A549 treated with AZD9567 at 1 μM for 4 hours (cell line): ENCODE measurements around the gene TAF11L6. TPM values are rescaled to one million over a fixed set of nuclear protein-coding genes. Genes with fewer than 3 reads are reported as not detected.

Source experiments
- total RNA-seq: library from RNA; stranded (reverse); fragments of 200-300 nt; extraction: Qiagen RNA extraction; gene quantifications from 5 replicates; pipeline ENCODE4 v1.2.3, GENCODE V29; 2022; ENCODE audit not compliant: insufficient read depth

Gene TAF11L6
- not detected in 5 replicates for total RNA-seq

GRCh38 chr5:17528369-17528768 lies at the start of gene TAF11L6:
Gene TAF11L6, plus strand, starts transcription at chr5:17528669.

DNA sequence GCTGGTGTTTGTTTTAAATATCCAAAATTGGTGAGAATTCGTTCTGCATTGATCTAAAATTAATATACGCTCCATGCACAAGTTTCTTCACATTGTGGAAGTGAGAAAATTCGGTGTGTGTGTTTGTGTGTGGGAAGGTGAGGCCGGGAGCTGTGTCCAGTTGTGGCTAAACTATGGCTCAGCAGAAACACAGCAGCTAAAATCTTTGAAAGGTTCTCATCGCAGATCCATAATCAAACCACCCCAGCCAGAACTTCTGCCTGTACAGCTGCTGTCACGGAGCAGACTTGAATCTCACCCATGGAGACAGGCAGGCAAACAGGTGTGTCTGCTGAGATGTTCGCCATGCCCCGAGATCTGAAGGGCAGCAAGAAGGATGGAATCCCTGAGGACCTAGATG lies 30.5 kb upstream of the TAF11L6 start, which contains the start of gene TAF11L2:
TAF11L2 (plus strand) TSS at position 301 of the 400 bp plus-strand sequence.

DNA sequence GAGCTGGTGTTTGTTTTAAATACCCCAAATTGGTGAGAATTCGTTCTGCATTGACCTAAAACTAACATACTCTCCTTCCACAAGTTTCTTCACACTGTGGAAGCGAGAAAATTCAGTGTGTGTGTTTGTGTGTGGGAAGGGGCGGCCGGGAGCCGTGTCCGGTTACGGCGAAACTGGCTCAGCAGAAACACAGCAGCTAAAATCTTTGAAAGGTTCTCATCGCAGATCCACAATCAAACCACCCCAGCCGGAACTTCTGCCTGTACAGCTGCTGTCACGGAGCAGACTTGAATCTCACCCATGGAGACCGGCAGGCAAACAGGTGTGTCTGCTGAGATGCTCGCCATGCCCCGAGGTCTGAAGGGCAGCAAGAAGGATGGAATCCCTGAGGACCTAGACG lies 10.4 kb upstream of the TAF11L6 start, which contains the start of gene TAF11L3:
TAF11L3 (plus strand) TSS at position 301 of the 400 bp plus-strand sequence.

DNA sequence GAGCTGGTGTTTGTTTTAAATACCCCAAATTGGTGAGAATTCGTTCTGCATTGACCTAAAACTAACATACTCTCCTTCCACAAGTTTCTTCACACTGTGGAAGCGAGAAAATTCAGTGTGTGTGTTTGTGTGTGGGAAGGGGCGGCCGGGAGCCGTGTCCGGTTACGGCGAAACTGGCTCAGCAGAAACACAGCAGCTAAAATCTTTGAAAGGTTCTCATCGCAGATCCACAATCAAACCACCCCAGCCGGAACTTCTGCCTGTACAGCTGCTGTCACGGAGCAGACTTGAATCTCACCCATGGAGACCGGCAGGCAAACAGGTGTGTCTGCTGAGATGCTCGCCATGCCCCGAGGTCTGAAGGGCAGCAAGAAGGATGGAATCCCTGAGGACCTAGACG lies 7.0 kb upstream of the TAF11L6 start, which contains the start of gene TAF11L4:
TAF11L4 (plus strand) TSS at position 301 of the 400 bp plus-strand sequence.

DNA sequence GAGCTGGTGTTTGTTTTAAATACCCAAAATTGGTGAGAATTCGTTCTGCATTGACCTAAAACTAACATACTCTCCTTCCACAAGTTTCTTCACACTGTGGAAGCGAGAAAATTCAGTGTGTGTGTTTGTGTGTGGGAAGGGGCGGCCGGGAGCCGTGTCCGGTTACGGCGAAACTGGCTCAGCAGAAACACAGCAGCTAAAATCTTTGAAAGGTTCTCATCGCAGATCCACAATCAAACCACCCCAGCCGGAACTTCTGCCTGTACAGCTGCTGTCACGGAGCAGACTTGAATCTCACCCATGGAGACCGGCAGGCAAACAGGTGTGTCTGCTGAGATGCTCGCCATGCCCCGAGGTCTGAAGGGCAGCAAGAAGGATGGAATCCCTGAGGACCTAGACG lies 3.5 kb upstream of the TAF11L6 start, which contains the start of gene TAF11L5:
TAF11L5 (plus strand) TSS at position 301 of the 400 bp plus-strand sequence.

Other genes starting within 250 kb of the TAF11L6 start
- gene TAF11L2, start 30.4 kb upstream of the TAF11L6 start, total RNA-seq: not detected in 5 replicates
- gene TAF11L3, start 10.3 kb upstream of the TAF11L6 start, total RNA-seq: not detected in 5 replicates
- not detected in 5 replicates for gene TAF11L4, start 6.9 kb upstream of the TAF11L6 start, total RNA-seq
- not detected in 5 replicates for gene TAF11L5, start 3.4 kb upstream of the TAF11L6 start, total RNA-seq
- not detected in 5 replicates for gene TAF11L7, start 57.1 kb downstream of the TAF11L6 start, total RNA-seq
- gene TAF11L8, start 62.3 kb downstream of the TAF11L6 start, total RNA-seq: not detected in 5 replicates
- not detected in 5 replicates for gene TAF11L9, start 65.7 kb downstream of the TAF11L6 start, total RNA-seq
- not detected in 5 replicates for gene TAF11L10, start 69.2 kb downstream of the TAF11L6 start, total RNA-seq
- 0.10 TPM in 2 of 5 replicates, not detected in the others for gene TAF11L11, start 75.5 kb downstream of the TAF11L6 start, total RNA-seq
- 0.14 TPM in 1 of 5 replicates, not detected in the others for gene TAF11L12, start 81.7 kb downstream of the TAF11L6 start, total RNA-seq
- gene TAF11L13, start 103.4 kb downstream of the TAF11L6 start, total RNA-seq: not detected in 5 replicates
- not detected in 5 replicates for gene TAF11L14, start 105.8 kb downstream of the TAF11L6 start, total RNA-seq